DOHH2 (cell line): ENCODE measurements around the gene OSR1.

ENCODE experiments used
- H3F3A ChIP-seq: fragments of 200-600 bp; sonication (generic), shearing (Covaris generic); 2 replicates; pipeline ENCODE4 v1.6.0; 2016; ENCODE audit warnings: antibody characterized with exemption, mild to moderate bottlenecking; ENCODE audit not compliant: control insufficient read depth, insufficient read depth
- H3K27ac ChIP-seq: fragments of 200-600 bp; sonication (generic); 2 replicates; pipeline ENCODE4 v1.5.1; 2014; ENCODE audit warnings: low read depth, mild to moderate bottlenecking, low read length, moderate library complexity
- H3K27me3 ChIP-seq: fragments of 200-600 bp; sonication (generic); 2 replicates; pipeline ENCODE4 v1.6.1; 2014; ENCODE audit warnings: mild to moderate bottlenecking, low read length, mixed read lengths; ENCODE audit not compliant: control insufficient read depth
- H3K36me3 ChIP-seq: fragments of 200-600 bp; sonication (generic); 2 replicates; pipeline ENCODE4 v1.6.1; 2014; ENCODE audit warnings: mild to moderate bottlenecking, low read length, moderate library complexity, mixed read lengths; ENCODE audit not compliant: control insufficient read depth
- H3K4me1 ChIP-seq: fragments of 200-600 bp; sonication (generic); 2 replicates; pipeline ENCODE4 v1.6.1; 2014; ENCODE audit warnings: mild to moderate bottlenecking, low read length, mixed read lengths; ENCODE audit not compliant: control insufficient read depth
- H3K4me2 ChIP-seq: fragments of 200-600 bp; sonication (generic); 2 replicates; pipeline ENCODE4 v1.6.0; 2014; ENCODE audit warnings: mild to moderate bottlenecking, low read length, moderate library complexity
- H3K4me3 ChIP-seq: fragments of 200-600 bp; sonication (generic); 2 replicates; pipeline ENCODE4 v1.5.1; 2014; ENCODE audit warnings: mild to moderate bottlenecking, low read length, mixed read lengths
- H3K79me2 ChIP-seq: fragments of 200-600 bp; sonication (generic); 2 replicates; pipeline ENCODE4 v1.6.1; 2014; ENCODE audit warnings: mild to moderate bottlenecking, low read length, mixed read lengths; ENCODE audit not compliant: control insufficient read depth
- H3K9me2 ChIP-seq: fragments of 200-600 bp; sonication (generic); replicated peaks from 2 replicates; pipeline ENCODE4 v1.6.1; 2014; ENCODE audit warnings: mild to moderate bottlenecking, low read length, mixed read lengths; ENCODE audit not compliant: control insufficient read depth
- H3K9me3 ChIP-seq: fragments of 200-600 bp; sonication (generic); 2 replicates; pipeline ENCODE4 v1.6.1; 2014; ENCODE audit warnings: antibody characterized with exemption, low read length, mixed read lengths; ENCODE audit not compliant: control insufficient read depth, insufficient read depth
- H4K20me1 ChIP-seq: fragments of 200-600 bp; sonication (generic); 2 replicates; pipeline ENCODE4 v1.6.0; 2014; ENCODE audit warnings: low read depth, mild to moderate bottlenecking, antibody characterized with exemption, low read length, moderate library complexity; ENCODE audit not compliant: control insufficient read depth, insufficient read depth
- CTCF ChIP-seq: fragments of 200-600 bp; sonication (generic); IDR thresholded peaks from one replicate; pipeline ENCODE4 v1.5.1; 2014; ENCODE audit warnings: antibody characterized with exemption, mild to moderate bottlenecking, low read depth, low read length; ENCODE audit not compliant: poor library complexity, severe bottlenecking
- EZH2phosphoT487 ChIP-seq: fragments of 200-600 bp; sonication (generic); IDR thresholded peaks from 2 replicates; pipeline ENCODE4 v1.6.1; 2017; ENCODE audit warnings: borderline replicate concordance, mild to moderate bottlenecking, antibody characterized with exemption, low read length, moderate library complexity, mixed read lengths

Gene OSR1

GRCh38 chr2:19371996-19372582 is 13.7 kb upstream of the OSR1 start:
- Histone ChIP-seq H3K27ac (no peak overlapping the region), H3K79me2 (no peaks in the 10 kb centered on the region), H4K20me1 (no peaks in the 10 kb centered on the region), H3K4me1 (no peaks in the 10 kb centered on the region), H3K27me3 (peaks cover 20% of the 10 kb centered on the region), H3K9me2 (no peaks in the 10 kb centered on the region), H3K36me3 (no peaks in the 10 kb centered on the region), H3K4me3 (no peak overlapping the region), H3K4me2 (no peak overlapping the region), H3F3A (no peaks in the 10 kb centered on the region), H3K9me3 (no peaks in the 10 kb centered on the region)
- TF ChIP-seq EZH2phosphoT487 (no peak), CTCF (no peak)

GRCh38 chr2:19369341-19369955 is 11.0 kb upstream of the OSR1 start:
- no peak overlapping the region for H3K4me2 ChIP-seq
- H3K9me3 ChIP-seq = no peaks in the 10 kb centered on the region
- no peaks in the 10 kb centered on the region for H3K36me3 ChIP-seq
- H3K27ac ChIP-seq = no peak overlapping the region
- no peak for TF ChIP-seq EZH2phosphoT487
- no peaks in the 10 kb centered on the region for H3K79me2 ChIP-seq
- H3K4me3 ChIP-seq = no peak overlapping the region
- H3K4me1 ChIP-seq = no peaks in the 10 kb centered on the region
- no peaks in the 10 kb centered on the region for H3F3A ChIP-seq
- no peaks in the 10 kb centered on the region for H3K9me2 ChIP-seq
- H3K27me3 ChIP-seq = peaks cover 39% of the 10 kb centered on the region
- H4K20me1 ChIP-seq = no peaks in the 10 kb centered on the region

- no peaks in the 10 kb centered on the region for H3K36me3 ChIP-seq
- H3K4me1 ChIP-seq = no peaks in the 10 kb centered on the region
- H3K4me2 ChIP-seq = no peak overlapping the region
- no peak for TF ChIP-seq EZH2phosphoT487
- TF ChIP-seq CTCF = no peak
- no peaks in the 10 kb centered on the region for H3K9me3 ChIP-seq
- H3K27ac ChIP-seq = no peak overlapping the region
- peaks cover 46% of the 10 kb centered on the region for H3K27me3 ChIP-seq
- H3K79me2 ChIP-seq = no peaks in the 10 kb centered on the region
- H3K4me3 ChIP-seq = no peak overlapping the region
- no peaks in the 10 kb centered on the region for H4K20me1 ChIP-seq
- no peaks in the 10 kb centered on the region for H3K9me2 ChIP-seq
- no peaks in the 10 kb centered on the region for H3F3A ChIP-seq
Measured at GRCh38 chr2:19368760-19369159, 10.3 kb upstream of the OSR1 start.

- Histone ChIP-seq H3K4me3 (no peak overlapping the region), H3K36me3 (no peaks in the 10 kb centered on the region), H3F3A (no peaks in the 10 kb centered on the region), H3K4me2 (no peak overlapping the region), H3K9me3 (no peaks in the 10 kb centered on the region), H4K20me1 (no peaks in the 10 kb centered on the region), H3K27me3 (peaks cover 60% of the 10 kb centered on the region), H3K79me2 (no peaks in the 10 kb centered on the region), H3K9me2 (no peaks in the 10 kb centered on the region), H3K27ac (no peak overlapping the region), H3K4me1 (peaks cover 8% of the 10 kb centered on the region)
- no peak for TF ChIP-seq CTCF
- no peak for TF ChIP-seq EZH2phosphoT487
Measured at GRCh38 chr2:19367326-19367725, 8.9 kb upstream of the OSR1 start.
